ENCODE data around the gene ABCB1. TPM values are rescaled to one million over a fixed set of nuclear protein-coding genes. Genes with fewer than 3 reads are reported as not detected.

Gene ABCB1
- total RNA-seq, 1 donor from 2014 or later, result not detected

GRCh38 chr7:87517136-87517815 is 83.4 kb downstream of the ABCB1 start:
- DNase-seq (ENCODE audit: low read depth), result no peak

- DNase-seq (ENCODE audit: low read depth), result no peak
Measured at GRCh38 chr7:87513735-87514335, 86.8 kb downstream of the ABCB1 start.

DNA sequence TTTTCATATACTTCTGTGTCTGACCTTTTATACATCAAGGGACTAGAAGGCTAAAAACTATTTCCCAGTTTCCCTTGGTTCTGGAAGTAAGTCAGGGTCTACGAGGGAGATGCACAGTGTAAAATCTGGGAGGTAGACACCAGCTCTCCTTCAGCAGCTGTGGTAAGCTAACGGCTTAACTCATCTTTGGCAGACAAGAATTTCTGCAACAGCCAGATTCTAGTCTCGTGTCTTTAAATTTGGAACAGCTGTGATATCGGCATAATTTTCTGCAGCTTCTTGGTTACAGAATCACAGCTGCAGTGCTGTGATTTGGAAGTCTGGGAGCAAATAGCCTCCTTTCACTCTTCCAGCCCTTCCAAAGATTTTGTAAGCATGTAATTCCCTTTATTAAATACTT is 87.8 kb downstream of the ABCB1 start:
- DNase-seq (ENCODE audit: low read depth), result peak; percentile 28

GRCh38 chr7:87511510-87511909 is 89.2 kb downstream of the ABCB1 start:
- DNase-seq (ENCODE audit: low read depth), result no peak

DNA sequence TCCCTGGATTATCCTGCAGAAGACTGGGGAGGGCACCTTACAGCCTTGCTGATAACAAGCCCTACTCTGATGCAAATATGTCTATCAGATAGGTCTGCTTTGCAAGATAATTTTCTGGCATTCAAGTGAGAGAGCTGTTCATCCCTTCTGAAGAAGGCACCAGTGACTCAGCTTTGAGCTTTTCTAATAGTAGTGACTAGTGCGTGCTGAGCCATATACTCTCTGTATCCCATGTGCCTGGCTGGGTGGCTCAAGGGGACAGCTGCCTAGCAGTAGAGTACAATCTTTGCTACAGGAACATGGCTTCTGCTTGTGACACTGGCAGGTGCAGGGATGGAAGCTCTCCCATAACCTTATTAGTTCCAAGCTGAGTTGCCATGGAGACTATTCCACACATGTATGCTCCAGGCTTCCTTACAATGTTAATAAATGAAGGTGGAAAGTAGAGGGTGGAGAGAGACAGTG is 90.2 kb downstream of the ABCB1 start:
- DNase-seq (ENCODE audit: low read depth), result peak; percentile 12

GRCh38 chr7:87507446-87507845 is 93.2 kb downstream of the ABCB1 start:
- DNase-seq (ENCODE audit: low read depth), result no peak

DNA sequence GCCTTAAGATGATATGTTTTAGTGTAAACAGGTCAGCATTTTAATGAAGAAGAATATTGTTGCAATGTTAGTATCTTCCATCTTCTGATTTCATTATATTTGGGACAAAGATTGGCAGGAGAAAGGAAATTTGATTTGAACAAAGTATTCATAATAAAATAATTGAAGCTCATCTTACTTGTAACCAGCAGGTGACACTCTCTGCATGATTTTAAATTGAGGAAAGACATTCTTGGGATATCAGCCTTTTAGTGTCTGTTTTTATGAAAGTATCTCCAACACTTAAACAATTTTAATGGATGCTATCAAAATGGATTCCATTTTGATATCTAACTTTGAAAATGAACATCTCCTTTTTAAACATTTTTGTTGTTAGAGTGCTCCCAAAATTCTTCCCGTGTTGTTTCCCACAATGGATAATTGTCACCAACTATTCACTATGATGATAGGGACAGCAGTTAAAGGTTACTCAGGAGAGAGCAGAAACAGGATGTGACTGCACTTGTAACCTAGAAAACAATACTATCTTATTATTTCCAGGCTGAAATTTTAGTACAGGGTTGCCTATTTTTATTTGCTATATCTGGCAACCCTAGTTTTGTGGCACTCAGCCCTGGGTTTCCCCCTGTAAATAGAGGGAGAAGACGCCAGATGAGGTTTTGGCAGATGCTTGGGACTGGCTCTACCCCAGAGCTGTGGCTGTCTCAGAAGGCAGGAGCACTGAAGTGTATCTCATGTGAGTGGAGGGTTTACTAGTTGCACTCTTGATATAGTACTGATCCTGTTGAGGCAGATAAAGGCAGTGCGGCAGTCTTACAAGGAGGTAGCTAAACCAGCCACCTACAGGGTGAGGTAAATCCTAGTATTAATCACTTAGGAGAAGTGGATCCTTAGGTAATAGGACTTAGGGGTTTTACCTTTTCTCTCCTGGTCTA is 94.2 kb downstream of the ABCB1 start:
- DNase-seq (ENCODE audit: low read depth), result peak; percentile 31

DNA sequence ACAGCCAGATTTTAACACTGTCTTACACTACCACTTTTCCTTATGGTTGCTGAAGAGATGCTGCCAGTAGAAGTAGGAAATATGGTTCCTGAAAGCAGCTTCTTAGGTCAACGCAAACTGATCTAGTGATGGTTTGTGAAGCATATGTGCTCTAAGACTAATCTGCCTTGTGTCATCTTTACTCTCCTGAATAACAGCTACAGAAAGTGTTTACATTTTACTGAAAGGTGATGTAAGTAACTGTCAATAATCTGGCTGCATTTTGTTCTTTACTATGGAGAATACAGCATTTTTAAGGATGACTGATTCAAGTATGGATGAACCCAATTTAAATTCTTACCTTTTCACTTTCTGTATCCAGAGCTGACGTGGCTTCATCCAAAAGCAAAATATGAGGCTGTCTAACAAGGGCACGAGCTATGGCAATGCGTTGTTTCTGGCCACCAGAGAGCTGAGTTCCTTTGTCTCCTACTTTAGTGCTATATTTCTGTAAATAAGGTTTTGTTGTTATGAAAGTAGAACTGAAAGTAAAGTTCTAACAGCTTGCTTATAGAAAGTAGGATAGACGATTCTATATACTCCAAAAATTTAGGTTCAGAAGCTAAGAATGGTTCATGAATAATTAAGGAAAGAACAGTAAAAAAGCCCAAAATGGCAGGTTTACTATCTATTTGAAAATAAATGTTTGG is 95.0 kb downstream of the ABCB1 start:
- no peak for DNase-seq (ENCODE audit: low read depth)

GRCh38 chr7:87505122-87505521 is 95.6 kb downstream of the ABCB1 start:
- no peak for DNase-seq (ENCODE audit: low read depth)

- no peak for DNase-seq (ENCODE audit: low read depth)
Measured at GRCh38 chr7:87499494-87499893, 101.2 kb downstream of the ABCB1 start.

- DNase-seq (ENCODE audit: low read depth), result no peak
Measured at GRCh38 chr7:87498893-87499292, 101.8 kb downstream of the ABCB1 start.

- DNase-seq (ENCODE audit: low read depth), result no peak
Measured at GRCh38 chr7:87497482-87497881, 103.2 kb downstream of the ABCB1 start.

GRCh38 chr7:87495366-87495765 is 105.3 kb downstream of the ABCB1 start:
- DNase-seq (ENCODE audit: low read depth), result no peak

GRCh38 chr7:87494454-87494853 is 106.2 kb downstream of the ABCB1 start:
- no peak for DNase-seq (ENCODE audit: low read depth)

DNA sequence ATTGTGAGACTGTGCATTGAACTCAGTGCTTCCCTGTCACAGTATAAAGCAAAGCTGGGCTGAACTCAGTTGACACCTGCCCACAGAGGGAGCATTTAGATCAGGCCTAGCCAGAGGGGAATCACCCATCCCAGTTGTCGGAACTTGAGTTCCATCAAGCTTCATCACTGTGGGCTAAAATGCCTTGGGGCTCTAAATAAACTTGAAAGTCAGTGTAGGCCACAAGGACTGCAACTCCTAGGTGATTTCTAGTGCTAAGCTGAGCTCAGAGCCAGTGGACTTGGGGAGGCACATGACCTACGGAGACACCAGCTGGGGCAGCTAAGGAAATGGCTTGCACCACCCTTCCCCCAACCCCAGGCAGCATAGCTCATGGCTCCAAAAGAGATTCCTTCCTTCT is 117.6 kb downstream of the ABCB1 start:
- peak; percentile 60 for DNase-seq (ENCODE audit: low read depth)

- DNase-seq (ENCODE audit: low read depth), result no peak
Measured at GRCh38 chr7:87482115-87482514, 118.6 kb downstream of the ABCB1 start.

GRCh38 chr7:87480386-87480785 is 120.3 kb downstream of the ABCB1 start:
- DNase-seq (ENCODE audit: low read depth), result peak; percentile 30

- DNase-seq (ENCODE audit: low read depth), result no peak
Measured at GRCh38 chr7:87479951-87480350, 120.7 kb downstream of the ABCB1 start.

- DNase-seq (ENCODE audit: low read depth), result no peak
Measured at GRCh38 chr7:87476179-87476557, 124.5 kb downstream of the ABCB1 start.

DNA sequence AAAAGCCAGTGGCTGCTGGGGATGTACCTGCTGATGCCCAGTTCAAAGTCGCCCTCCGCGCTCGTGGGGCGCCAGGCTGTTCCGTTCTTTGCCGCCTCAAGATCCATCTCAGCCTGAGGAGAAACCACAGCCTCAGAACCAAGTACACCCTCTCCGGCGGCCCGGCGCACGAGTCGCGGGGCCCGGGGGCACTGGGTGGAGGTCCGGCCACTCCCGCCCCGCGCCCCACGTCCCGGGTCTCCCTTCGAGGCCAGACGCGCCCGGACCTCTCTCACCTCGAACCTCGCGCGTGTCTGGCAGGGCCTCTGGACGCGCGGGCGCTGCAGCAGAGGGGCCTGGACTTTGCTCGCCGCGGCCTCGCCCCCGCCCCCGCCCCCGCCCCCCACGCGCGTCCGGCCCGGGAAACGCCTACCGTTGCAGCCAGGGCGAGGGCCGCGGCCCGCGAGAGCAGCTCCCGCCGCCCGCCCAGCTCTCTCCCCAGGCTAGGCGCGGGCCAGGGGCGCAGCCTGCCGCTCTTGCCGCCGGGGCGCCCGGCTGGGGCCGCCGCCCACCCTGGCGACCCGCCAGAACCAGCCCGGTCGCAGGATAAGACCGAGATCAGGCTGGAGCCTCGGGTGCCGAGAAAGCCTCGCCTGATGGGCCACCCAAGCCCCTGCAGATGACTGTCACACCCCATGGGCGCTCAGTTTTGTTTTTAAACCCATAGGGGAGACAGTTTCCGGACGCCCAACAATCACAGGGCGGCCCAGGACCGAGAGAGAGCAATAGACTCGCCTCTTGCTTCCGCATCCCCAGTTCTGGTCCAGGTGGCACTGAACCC is 125.1 kb downstream of the ABCB1 start, which contains the start of gene ABCB4:
Gene ABCB4 (minus strand): TSS at position 322 of the 820 bp plus-strand sequence. CDS start 215 bp downstream, at position 107.
- DNase-seq (ENCODE audit: low read depth), result no peak
